Caki2 (cell line): ENCODE results near the gene BSN. TPM values are rescaled to one million over a fixed set of nuclear protein-coding genes. Genes with fewer than 3 reads are reported as not detected.
A peak's percentile ranks its signal among the peaks of the same experiment; 100 is the strongest.

Experiments used
- DNase-seq: peaks from one replicate; pipeline ENCODE4 v3.0.0-alpha.2; 2015; ENCODE audit warnings: low read depth
- in situ Hi-C: cut with HindIII; loops from 2 replicates; pipeline ENCODE4 v1.10.0; 2016; ENCODE audit warnings: low sequenced_read_pairs, low pct_unique_long_range_greater_than_20kb, mixed read lengths
- total RNA-seq: library from RNA; depleted of rRNA; stranded (reverse); fragments of >200 nt; shearing (Covaris generic); gene quantifications from 2 replicates; pipeline ENCODE4 v1.2.3, GENCODE V29; 2014; ENCODE audit warnings: low replicate concordance; rRNA removed

Gene BSN
- 0.03 TPM in 1 of 2 replicates, not detected in the other for total RNA-seq

- peak; percentile 80 for DNase-seq
- in situ Hi-C loops = no loop called here
Measured at GRCh38 chr3:49553692-49554632, at the start of gene BSN. BSN (plus strand) TSS chr3:49554477; CDS start chr3:49554603, 126 bp downstream.

- in situ Hi-C loops = no loop called here
- DNase-seq = no peak
Measured at GRCh38 chr3:49506906-49507305, 47.4 kb upstream of the BSN start.

- in situ Hi-C loops = no loop called here
- DNase-seq = no peak
Measured at GRCh38 chr3:49509028-49509561, 45.2 kb upstream of the BSN start.

GRCh38 chr3:49511639-49512038 is 42.6 kb upstream of the BSN start:
- DNase-seq = no peak
- in situ Hi-C loops = no loop called here

GRCh38 chr3:49512781-49513355 is 41.4 kb upstream of the BSN start:
- no peak for DNase-seq
- in situ Hi-C loops = no loop called here

GRCh38 chr3:49513494-49514124 is 40.7 kb upstream of the BSN start:
- no peak for DNase-seq
- in situ Hi-C loops = no loop called here

GRCh38 chr3:49518016-49518415 is 36.3 kb upstream of the BSN start:
- DNase-seq = no peak
- in situ Hi-C loops = no loop called here

- DNase-seq = no peak
- in situ Hi-C loops = no loop called here
Measured at GRCh38 chr3:49518441-49518840, 35.8 kb upstream of the BSN start.

- in situ Hi-C loops = no loop called here
- no peak for DNase-seq
Measured at GRCh38 chr3:49519296-49519695, 35.0 kb upstream of the BSN start.

GRCh38 chr3:49519916-49520385 is 34.3 kb upstream of the BSN start:
- DNase-seq = no peak
- in situ Hi-C loops = no loop called here

- no peak for DNase-seq
- in situ Hi-C loops = no loop called here
Measured at GRCh38 chr3:49523756-49524747, 30.2 kb upstream of the BSN start.

GRCh38 chr3:49529567-49529966 is 24.7 kb upstream of the BSN start:
- no peak for DNase-seq
- in situ Hi-C loops = no loop called here

- in situ Hi-C loops = no loop called here
- no peak for DNase-seq
Measured at GRCh38 chr3:49530231-49530630, 24.0 kb upstream of the BSN start.

GRCh38 chr3:49530701-49531100 is 23.6 kb upstream of the BSN start:
- DNase-seq = no peak
- in situ Hi-C loops = no loop called here

GRCh38 chr3:49531218-49531617 is 23.1 kb upstream of the BSN start:
- in situ Hi-C loops = no loop called here
- no peak for DNase-seq

GRCh38 chr3:49531715-49532114 is 22.6 kb upstream of the BSN start:
- in situ Hi-C loops = no loop called here
- no peak for DNase-seq

- in situ Hi-C loops = no loop called here
Measured at GRCh38 chr3:49533031-49533430, 21.2 kb upstream of the BSN start.

More at GRCh38 chr3:49533031-49533430, 21.2 kb upstream of the BSN start:
- no peak for DNase-seq
